Measurements from ENCODE around the gene TNNI2. TPM values are rescaled to one million over a fixed set of nuclear protein-coding genes. Genes with fewer than 3 reads are reported as not detected.

Gene TNNI2
- total and polyA plus RNA-seq, 5 donors = not detected

GRCh38 chr11:1829039-1829820 is 9.6 kb upstream of the TNNI2 start:
- 78% methylated on average over 11 of the region's 11 CpGs for WGBS
- H3K27me3 ChIP-seq (ENCODE audit: control insufficient read depth, insufficient read depth) = no peaks in the 10 kb centered on the region

GRCh38 chr11:1830004-1830321 is 8.8 kb upstream of the TNNI2 start:
- intact Hi-C loops (cut with DNase I) = loop anchor here in 2 of 4 donors (5.0 to 10.0 kb wide), 3 partner anchors 138 to 325 kb away; no protein-coding TSS in a partner anchor
- Histone ChIP-seq H3K4me1 (ENCODE audit: control insufficient read depth, insufficient read depth, low read length) (peaks cover 2% of the 10 kb centered on the region), H3K27me3 (ENCODE audit: control insufficient read depth, insufficient read depth) (no peaks in the 10 kb centered on the region), H3K27ac (ENCODE audit: low read length) (no peak overlapping the region), H3K4me3 (ENCODE audit: low read length) (no peak overlapping the region), H3K9me3 (ENCODE audit: control insufficient read depth, low read length) (no peaks in the 10 kb centered on the region)
- DNase-seq = peak in 1 of 3 donors; percentile 9
- ATAC-seq = no peak
- 65% methylated on average over 6 of the region's 6 CpGs for WGBS

More at GRCh38 chr11:1829039-1829820, 9.6 kb upstream of the TNNI2 start:
- Histone ChIP-seq H3K4me1 (ENCODE audit: control insufficient read depth, insufficient read depth, low read length) (peaks cover 2% of the 10 kb centered on the region), H3K27ac (ENCODE audit: low read length) (no peak overlapping the region), H3K9me3 (ENCODE audit: control insufficient read depth, low read length) (no peaks in the 10 kb centered on the region), H3K4me3 (ENCODE audit: low read length) (no peak overlapping the region)
- ATAC-seq (no peak), DNase-seq (peak in 1 of 3 donors; percentile 17)
- intact Hi-C loops (cut with DNase I) = no loop called here

GRCh38 chr11:1830322-1831223 is 8.2 kb upstream of the TNNI2 start:
- Histone ChIP-seq H3K27me3 (ENCODE audit: control insufficient read depth, insufficient read depth) (no peaks in the 10 kb centered on the region), H3K4me3 (ENCODE audit: low read length) (no peak overlapping the region), H3K4me1 (ENCODE audit: control insufficient read depth, insufficient read depth, low read length) (peaks cover 2% of the 10 kb centered on the region), H3K9me3 (ENCODE audit: control insufficient read depth, low read length) (no peaks in the 10 kb centered on the region), H3K27ac (ENCODE audit: low read length) (no peak overlapping the region)
- DNase-seq (peak in 1 of 3 donors; percentile 32), ATAC-seq (no peak)
- intact Hi-C loops (cut with DNase I) = loop anchor here in 2 of 4 donors (5.0 to 10.0 kb wide), 3 partner anchors 138 to 324 kb away; no protein-coding TSS in a partner anchor
- WGBS = 66% methylated on average over 33 of the region's 33 CpGs

- WGBS = 70% methylated on average over 26 of the region's 26 CpGs
- no peak for ATAC-seq
- intact Hi-C loops (cut with DNase I) = loop anchor here (2.0 to 10.0 kb wide), 5 partner anchors 137 to 323 kb away; no protein-coding TSS in a partner anchor
- no peaks in the 10 kb centered on the region for H3K9me3 ChIP-seq (ENCODE audit: control insufficient read depth, low read length)
- H3K4me1 ChIP-seq (ENCODE audit: control insufficient read depth, insufficient read depth, low read length) = peaks cover 2% of the 10 kb centered on the region
- peak in 1 of 3 donors; percentile 37 for DNase-seq
- H3K4me3 ChIP-seq (ENCODE audit: low read length) = no peak overlapping the region
- H3K27ac ChIP-seq (ENCODE audit: low read length) = no peak overlapping the region
- H3K27me3 ChIP-seq (ENCODE audit: control insufficient read depth, insufficient read depth) = no peaks in the 10 kb centered on the region
Observed at GRCh38 chr11:1831338-1832210, 7.2 kb upstream of the TNNI2 start.

GRCh38 chr11:1832211-1832919 is 6.4 kb upstream of the TNNI2 start:
- H3K4me3 ChIP-seq (ENCODE audit: low read length) = no peak overlapping the region
- H3K4me1 ChIP-seq (ENCODE audit: control insufficient read depth, insufficient read depth, low read length) = peaks cover 2% of the 10 kb centered on the region
- 16% methylated on average over 40 of the region's 40 CpGs for WGBS
- DNase-seq (peak; percentile 56 to 85 (median 84)), ATAC-seq (peak; percentile 65 to 71)
- intact Hi-C loops (cut with DNase I) = loop anchor here (2.0 to 10.0 kb wide), 5 partner anchors 138 to 322 kb away; no protein-coding TSS in a partner anchor
- H3K9me3 ChIP-seq (ENCODE audit: control insufficient read depth, low read length) = no peaks in the 10 kb centered on the region
- no peaks in the 10 kb centered on the region for H3K27me3 ChIP-seq (ENCODE audit: control insufficient read depth, insufficient read depth)
- no peak overlapping the region for H3K27ac ChIP-seq (ENCODE audit: low read length)

GRCh38 chr11:1832920-1833295 is 5.9 kb upstream of the TNNI2 start:
- Histone ChIP-seq H3K27me3 (ENCODE audit: control insufficient read depth, insufficient read depth) (no peaks in the 10 kb centered on the region), H3K4me3 (ENCODE audit: low read length) (no peak overlapping the region), H3K9me3 (ENCODE audit: control insufficient read depth, low read length) (no peaks in the 10 kb centered on the region), H3K27ac (ENCODE audit: low read length) (no peak overlapping the region), H3K4me1 (ENCODE audit: control insufficient read depth, insufficient read depth, low read length) (no peaks in the 10 kb centered on the region)
- ATAC-seq = no peak
- WGBS = 63% methylated on average over 17 of the region's 17 CpGs
- peak in 1 of 3 donors; percentile 42 for DNase-seq
- intact Hi-C loops (cut with DNase I) = loop anchor here (2.0 to 10.0 kb wide), 5 partner anchors 138 to 322 kb away; no protein-coding TSS in a partner anchor

- Histone ChIP-seq H3K4me1 (ENCODE audit: control insufficient read depth, insufficient read depth, low read length) (no peaks in the 10 kb centered on the region), H3K27ac (ENCODE audit: low read length) (no peak overlapping the region), H3K4me3 (ENCODE audit: low read length) (no peak overlapping the region), H3K9me3 (ENCODE audit: control insufficient read depth, low read length) (no peaks in the 10 kb centered on the region), H3K27me3 (ENCODE audit: control insufficient read depth, insufficient read depth) (no peaks in the 10 kb centered on the region)
- DNase-seq (peak in 2 of 3 donors; percentile 7 to 46), ATAC-seq (peak in 1 of 2 donors; percentile 4)
- whole genome bisulfite sequencing = 91% methylated on average over 14 of the region's 14 CpGs
- intact Hi-C loops (cut with DNase I) = loop anchor here in 2 of 4 donors (5.0 to 10.0 kb wide), 3 partner anchors 142 to 321 kb away; no protein-coding TSS in a partner anchor
Observed at GRCh38 chr11:1834062-1834610, 4.6 kb upstream of the TNNI2 start.

- Histone ChIP-seq H3K9me3 (ENCODE audit: control insufficient read depth, low read length) (no peaks in the 10 kb centered on the region), H3K4me3 (ENCODE audit: low read length) (no peak within 1 kb of the TSS), H3K4me1 (ENCODE audit: control insufficient read depth, insufficient read depth, low read length) (no peaks in the 10 kb centered on the region), H3K27me3 (ENCODE audit: control insufficient read depth, insufficient read depth) (no peaks in the 10 kb centered on the region), H3K27ac (ENCODE audit: low read length) (no peak within 1 kb of the TSS)
- ATAC-seq = no peak
- WGBS = 85% methylated on average over 26 of the region's 26 CpGs
- DNase-seq = peak; percentile 14 to 52 (median 29)
- intact Hi-C loops (cut with DNase I) = loop anchor here (5.0 to 10.0 kb wide), 4 partner anchors 143 to 320 kb away; no protein-coding TSS in a partner anchor
Observed at GRCh38 chr11:1834779-1835670, 3.8 kb upstream of the TNNI2 start, which contains the start of gene SYT8. SYT8 (plus strand) TSS chr11:1834990; CDS start chr11:1835106, 116 bp downstream.

GRCh38 chr11:1835671-1836010 is 3.1 kb upstream of the TNNI2 start:
- DNase-seq (peak in 1 of 3 donors; percentile 8), ATAC-seq (no peak)
- Histone ChIP-seq H3K4me1 (ENCODE audit: control insufficient read depth, insufficient read depth, low read length) (no peaks in the 10 kb centered on the region), H3K27ac (ENCODE audit: low read length) (no peak overlapping the region), H3K4me3 (ENCODE audit: low read length) (no peak overlapping the region), H3K9me3 (ENCODE audit: control insufficient read depth, low read length) (no peaks in the 10 kb centered on the region), H3K27me3 (ENCODE audit: control insufficient read depth, insufficient read depth) (no peaks in the 10 kb centered on the region)
- intact Hi-C loops (cut with DNase I) = loop anchor here (2.0 to 10.0 kb wide), 4 partner anchors 183 to 319 kb away; no protein-coding TSS in a partner anchor
- WGBS = 91% methylated on average over 12 of the region's 12 CpGs
